ENCODE results near the gene KBTBD3. TPM values are rescaled to one million over a fixed set of nuclear protein-coding genes. Genes with fewer than 3 reads are reported as not detected.

The KBTBD3 gene
- total and polyA plus RNA-seq, 4 donors, result 1.0 to 12.4 (median 2.4) TPM

GRCh38 chr11:106105986-106106385 is 28.8 kb upstream of the KBTBD3 start (continued):
- no peak for TF ChIP-seq EGR1 (IDR thresholded peaks at IDR 0.05; ENCODE audit: low read depth in 2 of 2)

DNA sequence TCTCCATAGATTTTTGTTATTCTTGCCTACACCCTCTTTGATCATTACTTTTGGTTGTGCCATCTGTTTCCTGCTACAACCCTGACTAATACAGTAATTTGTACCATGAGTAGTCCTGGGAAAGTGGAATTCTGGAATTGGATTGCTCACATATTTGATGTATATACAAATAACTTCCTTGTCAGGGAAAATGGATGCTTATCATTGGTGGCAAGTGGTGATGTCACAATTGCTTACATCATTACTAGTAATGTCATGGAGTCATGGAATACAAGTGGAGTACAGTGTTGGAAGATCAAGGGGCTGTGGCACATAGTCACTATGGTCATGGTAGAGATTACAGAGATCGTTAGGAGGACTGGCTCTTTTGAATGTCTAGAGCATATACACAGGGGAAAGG is 24.7 kb upstream of the KBTBD3 start:
- WGBS, result 91% methylated on average over 1 of the region's 1 CpG
- H3K9me3 ChIP-seq (ENCODE audit: control insufficient read depth in 4 of 4, low read length in 3 of 4), result no peaks in the 10 kb centered on the region
- H3K4me1 ChIP-seq (ENCODE audit: control insufficient read depth in 4 of 4, insufficient read depth in 4 of 4, low read length in 3 of 4), result no peaks in the 10 kb centered on the region
- no peak overlapping the region for H3K27ac ChIP-seq (ENCODE audit: low read depth in 1 of 2, low read length in 2 of 2)
- TF ChIP-seq GABPA (IDR thresholded peaks at IDR 0.05 in 1 of 2, conservative IDR thresholded peaks at IDR 0.05 in 1 of 2), result no peak
- TF ChIP-seq FOXA1 (IDR thresholded peaks at IDR 0.05), result no peak
- TF ChIP-seq FOXA2 (IDR thresholded peaks at IDR 0.05), result no peak
- no peak for TF ChIP-seq YY1 (IDR thresholded peaks at IDR 0.05)
- no peak for TF ChIP-seq REST (IDR thresholded peaks at IDR 0.05)
- TF ChIP-seq HNF4G (IDR thresholded peaks at IDR 0.05), result no peak
- TF ChIP-seq, protein P1, sequence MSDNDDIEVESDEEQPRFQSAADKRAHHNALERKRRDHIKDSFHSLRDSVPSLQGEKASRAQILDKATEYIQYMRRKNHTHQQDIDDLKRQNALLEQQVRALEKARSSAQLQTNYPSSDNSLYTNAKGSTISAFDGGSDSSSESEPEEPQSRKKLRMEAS (IDR thresholded peaks at IDR 0.05), result no peak
- no peak for TF ChIP-seq EGR1 (IDR thresholded peaks at IDR 0.05; ENCODE audit: low read depth in 2 of 2)
- TF ChIP-seq RAD21 (IDR thresholded peaks at IDR 0.05), result no peak
- H3K9ac ChIP-seq (ENCODE audit: low read depth in 1 of 2, low read length in 2 of 2), result no peak overlapping the region
- H3K36me3 ChIP-seq (ENCODE audit: control insufficient read depth in 4 of 4, insufficient read depth in 3 of 4, low read depth in 1 of 4, low read length in 3 of 4), result peaks cover 0 to 17% (median 15%) of the 10 kb centered on the region in 4 donors
- no peak overlapping the region for H3K4me3 ChIP-seq (ENCODE audit: low read depth in 1 of 3, low read length in 3 of 3)
- DNase-seq (ENCODE audit: low spot score), result no peak
- H3K27me3 ChIP-seq (ENCODE audit: control insufficient read depth in 4 of 4, insufficient read depth in 4 of 4, low read length in 3 of 4), result no peaks in the 10 kb centered on the region

GRCh38 chr11:106101370-106101769 is 24.2 kb upstream of the KBTBD3 start:
- Histone ChIP-seq H3K36me3 (ENCODE audit: control insufficient read depth in 4 of 4, insufficient read depth in 3 of 4, low read depth in 1 of 4, low read length in 3 of 4) (peaks cover 0 to 20% (median 17%) of the 10 kb centered on the region in 4 donors), H3K9ac (ENCODE audit: low read depth in 1 of 2, low read length in 2 of 2) (no peak overlapping the region), H3K4me1 (ENCODE audit: control insufficient read depth in 4 of 4, insufficient read depth in 4 of 4, low read length in 3 of 4) (no peaks in the 10 kb centered on the region), H3K27ac (ENCODE audit: low read depth in 1 of 2, low read length in 2 of 2) (no peak overlapping the region), H3K27me3 (ENCODE audit: control insufficient read depth in 4 of 4, insufficient read depth in 4 of 4, low read length in 3 of 4) (no peaks in the 10 kb centered on the region), H3K9me3 (ENCODE audit: control insufficient read depth in 4 of 4, low read length in 3 of 4) (no peaks in the 10 kb centered on the region), H3K4me3 (ENCODE audit: low read depth in 1 of 3, low read length in 3 of 3) (no peak overlapping the region)
- WGBS, result 65% methylated on average over 3 of the region's 3 CpGs
- no peak for DNase-seq (ENCODE audit: low spot score)
- TF ChIP-seq FOXA2 (IDR thresholded peaks at IDR 0.05) (no peak), RXRA (IDR thresholded peaks at IDR 0.05) (no peak), RAD21 (IDR thresholded peaks at IDR 0.05) (no peak)

DNA sequence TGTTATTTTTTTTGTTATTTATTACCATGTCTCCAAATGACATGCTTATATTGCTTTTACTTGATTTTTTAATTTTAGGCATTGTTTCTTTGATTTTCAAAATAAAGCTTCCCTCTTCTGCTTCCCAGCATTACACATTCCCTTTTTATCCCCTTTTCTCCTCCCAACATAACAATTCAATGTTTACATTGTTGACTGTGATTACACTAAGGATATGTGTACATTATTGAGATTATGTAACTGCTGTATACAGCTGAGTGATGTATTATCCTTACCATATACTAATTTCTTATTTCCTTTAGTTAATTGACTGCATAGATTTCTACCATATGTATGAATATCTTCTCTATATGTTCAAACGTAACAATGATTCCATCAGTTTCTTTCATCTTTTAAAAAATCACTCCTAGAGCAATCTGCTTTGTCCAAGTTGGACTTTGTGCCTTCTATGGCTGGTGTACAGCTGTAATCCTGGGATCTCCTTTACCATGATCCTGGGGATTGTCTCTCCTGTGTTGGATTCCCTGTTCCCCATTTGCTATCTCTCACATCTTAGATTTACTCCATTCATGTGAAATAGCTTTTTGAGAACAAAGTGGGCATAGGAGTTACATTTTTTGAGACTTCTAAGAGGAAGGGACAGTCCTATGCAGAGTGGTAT is 21.9 kb upstream of the KBTBD3 start:
- Histone ChIP-seq H3K9me3 (ENCODE audit: control insufficient read depth in 4 of 4, low read length in 3 of 4) (no peaks in the 10 kb centered on the region), H3K4me1 (ENCODE audit: control insufficient read depth in 4 of 4, insufficient read depth in 4 of 4, low read length in 3 of 4) (no peaks in the 10 kb centered on the region), H3K4me3 (ENCODE audit: low read depth in 1 of 3, low read length in 3 of 3) (no peak overlapping the region), H3K9ac (ENCODE audit: low read depth in 1 of 2, low read length in 2 of 2) (no peak overlapping the region), H3K27ac (ENCODE audit: low read depth in 1 of 2, low read length in 2 of 2) (no peak overlapping the region), H3K36me3 (ENCODE audit: control insufficient read depth in 4 of 4, insufficient read depth in 3 of 4, low read depth in 1 of 4, low read length in 3 of 4) (peaks cover 3 to 31% (median 26%) of the 10 kb centered on the region in 4 donors), H3K27me3 (ENCODE audit: control insufficient read depth in 4 of 4, insufficient read depth in 4 of 4, low read length in 3 of 4) (no peaks in the 10 kb centered on the region)
- TF ChIP-seq, protein P2, sequence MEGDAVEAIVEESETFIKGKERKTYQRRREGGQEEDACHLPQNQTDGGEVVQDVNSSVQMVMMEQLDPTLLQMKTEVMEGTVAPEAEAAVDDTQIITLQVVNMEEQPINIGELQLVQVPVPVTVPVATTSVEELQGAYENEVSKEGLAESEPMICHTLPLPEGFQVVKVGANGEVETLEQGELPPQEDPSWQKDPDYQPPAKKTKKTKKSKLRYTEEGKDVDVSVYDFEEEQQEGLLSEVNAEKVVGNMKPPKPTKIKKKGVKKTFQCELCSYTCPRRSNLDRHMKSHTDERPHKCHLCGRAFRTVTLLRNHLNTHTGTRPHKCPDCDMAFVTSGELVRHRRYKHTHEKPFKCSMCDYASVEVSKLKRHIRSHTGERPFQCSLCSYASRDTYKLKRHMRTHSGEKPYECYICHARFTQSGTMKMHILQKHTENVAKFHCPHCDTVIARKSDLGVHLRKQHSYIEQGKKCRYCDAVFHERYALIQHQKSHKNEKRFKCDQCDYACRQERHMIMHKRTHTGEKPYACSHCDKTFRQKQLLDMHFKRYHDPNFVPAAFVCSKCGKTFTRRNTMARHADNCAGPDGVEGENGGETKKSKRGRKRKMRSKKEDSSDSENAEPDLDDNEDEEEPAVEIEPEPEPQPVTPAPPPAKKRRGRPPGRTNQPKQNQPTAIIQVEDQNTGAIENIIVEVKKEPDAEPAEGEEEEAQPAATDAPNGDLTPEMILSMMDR (IDR thresholded peaks at IDR 0.05; ENCODE audit: low read depth, low read length, missing input control), result no peak
- TF ChIP-seq, protein P1 (IDR thresholded peaks at IDR 0.05), result no peak
- no peak for TF ChIP-seq TAF1 (conservative IDR thresholded peaks at IDR 0.05)
- no peak for TF ChIP-seq HNF4G (IDR thresholded peaks at IDR 0.05)
- no peak for TF ChIP-seq NR2F2 (IDR thresholded peaks at IDR 0.05)
- no peak for TF ChIP-seq FOXA1 (IDR thresholded peaks at IDR 0.05)
- TF ChIP-seq JUND (IDR thresholded peaks at IDR 0.05), result no peak
- TF ChIP-seq, protein P3, sequence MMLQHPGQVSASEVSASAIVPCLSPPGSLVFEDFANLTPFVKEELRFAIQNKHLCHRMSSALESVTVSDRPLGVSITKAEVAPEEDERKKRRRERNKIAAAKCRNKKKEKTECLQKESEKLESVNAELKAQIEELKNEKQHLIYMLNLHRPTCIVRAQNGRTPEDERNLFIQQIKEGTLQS (IDR thresholded peaks at IDR 0.05), result no peak
- TF ChIP-seq SP1 (IDR thresholded peaks at IDR 0.05), result no peak
- TF ChIP-seq EGR1 (IDR thresholded peaks at IDR 0.05; ENCODE audit: low read depth in 2 of 2), result no peak
- no peak for TF ChIP-seq YY1 (IDR thresholded peaks at IDR 0.05)
- no peak for TF ChIP-seq RXRA (IDR thresholded peaks at IDR 0.05)
- TF ChIP-seq GABPA (IDR thresholded peaks at IDR 0.05 in 1 of 2, conservative IDR thresholded peaks at IDR 0.05 in 1 of 2), result no peak
- DNase-seq (ENCODE audit: low spot score), result no peak
- 88% methylated on average over 1 of the region's 1 CpG for WGBS

All from liver (tissue), 9 donors.